HCT116 (cell line): ENCODE measurements around the gene TMEM109. TPM values are rescaled to one million over a fixed set of nuclear protein-coding genes. Genes with fewer than 3 reads are reported as not detected.

Experiments
- ATAC-seq: fragments of 200-7000 bp; cut with Tn5 transposase; 2 replicates; pipeline ENCODE4 v1.9.1; 2020; ENCODE audit warnings: mild to moderate bottlenecking, moderate library complexity
- BruUV-seq: library from RNA; stranded (reverse); fragments of 400-500 nt; replicated peaks from 2 replicates; lab custom pipeline; 2021; lab: Mats Ljungman, UMichigan
- CTCF ChIA-PET: fragments of 300-600 bp; sonication (Branson Sonifier 250); formaldehyde crosslinking; loops from one replicate; lab custom pipeline; 2021; ENCODE audit warnings: antibody characterized with exemption; lab: Charles Lee
- POLR2A ChIA-PET: fragments of 300-600, 350-600 bp; sonication (Branson Sonifier 250); formaldehyde crosslinking; loops from one replicate; lab custom pipeline; 2021; ENCODE audit warnings: antibody characterized with exemption; lab: Charles Lee
- RAD21 ChIA-PET, 2 experiments: fragments of 300-600 bp; sonication (Branson Sonifier 250); formaldehyde crosslinking; loops; one replicate each; lab custom pipeline; 2023; ENCODE audit warnings: low total read pairs in 2 of 2; ENCODE audit not compliant: uncharacterized antibody in 2 of 2, unreplicated experiment in 2 of 2, low non-redundant PET in 1 of 2; lab: Charles Lee
- DNase-seq: peaks from one replicate; pipeline ENCODE4 v3.0.0-alpha.2; 2010; ENCODE audit warnings: low read depth, low spot score
- H2AFZ ChIP-seq: fragments of 200-600 bp; shearing (Covaris generic), sonication (generic); 2 replicates; pipeline ENCODE4 v1.6.1; 2017; ENCODE audit warnings: low read depth, mixed run types, mixed read lengths, antibody characterized with exemption, low read length; ENCODE audit not compliant: poor library complexity, severe bottlenecking
- H3K27ac ChIP-seq: 2 replicates; pipeline ENCODE4 v1.5.1; 2012; ENCODE audit warnings: low read depth, low read length
- H3K27me3 ChIP-seq: fragments of 200-600 bp; sonication (generic); 2 replicates; pipeline ENCODE4 v1.6.1; 2016; ENCODE audit warnings: mixed run types, low read length, mixed read lengths; ENCODE audit not compliant: insufficient read depth
- H3K36me3 ChIP-seq, 2 experiments: fragments of 200-500 bp in 1 of 2; fragments of 200-600 bp in 1 of 2; sonication (Bioruptor generic) in 1 of 2; sonication (generic) in 1 of 2; 2 replicates each; pipeline versions ENCODE4 v1.5.1 to v1.6.1; 2014 to 2016; ENCODE audit warnings: low read length in 2 of 2, inconsistent platforms in 1 of 2, mixed read lengths in 1 of 2, mixed run types in 1 of 2; ENCODE audit not compliant: insufficient read depth in 2 of 2, control insufficient read depth in 1 of 2
- H3K4me1 ChIP-seq, 2 experiments: fragments of 200-600 bp in 1 of 2; sonication (generic) in 1 of 2; 2 replicates each; pipeline versions ENCODE4 v1.5.1 to v1.6.1; 2012 to 2017; ENCODE audit warnings: low read length in 2 of 2, inconsistent platforms in 1 of 2, mild to moderate bottlenecking in 1 of 2, mixed read lengths in 1 of 2, mixed run types in 1 of 2, moderate library complexity in 1 of 2; ENCODE audit not compliant: insufficient read depth in 2 of 2, control insufficient read depth in 1 of 2
- H3K4me2 ChIP-seq: fragments of 200-600 bp; sonication (generic); 2 replicates; pipeline ENCODE4 v1.6.1; 2017; ENCODE audit warnings: mixed run types, low read length, mixed read lengths
- H3K4me3 ChIP-seq, 2 experiments: fragments of 200-600 bp in 1 of 2; sonication (generic) in 1 of 2; replicated peaks in 1 of 2; 2 replicates each; pipeline ENCODE4 v1.5.1; 2011 to 2016; ENCODE audit warnings: low read length in 2 of 2, control low read depth in 1 of 2, low read depth in 1 of 2, mild to moderate bottlenecking in 1 of 2, mixed read lengths in 1 of 2, mixed run types in 1 of 2
- H3K79me2 ChIP-seq: fragments of 200-600 bp; sonication (generic); 2 replicates; pipeline ENCODE4 v1.6.1; 2017; ENCODE audit warnings: mild to moderate bottlenecking, mixed run types, low read length, moderate library complexity, mixed read lengths; ENCODE audit not compliant: insufficient read depth
- H3K9ac ChIP-seq: fragments of 200-600 bp; sonication (generic); 2 replicates; pipeline ENCODE4 v1.6.1; 2016; ENCODE audit warnings: low read length, mixed read lengths
- H3K9me2 ChIP-seq: fragments of 200-600 bp; sonication (generic), shearing (Covaris generic); 2 replicates; pipeline ENCODE4 v1.6.1; 2017; ENCODE audit warnings: mixed run types, mild to moderate bottlenecking, moderate library complexity; ENCODE audit not compliant: insufficient read depth
- H3K9me3 ChIP-seq, 2 experiments: fragments of 200-500 bp in 1 of 2; fragments of 200-600 bp in 1 of 2; sonication (Bioruptor generic) in 1 of 2; sonication (generic) in 1 of 2; 2 replicates each; pipeline ENCODE4 v1.6.1; 2014 to 2017; ENCODE audit warnings: low read length in 2 of 2, mixed read lengths in 2 of 2, inconsistent platforms in 1 of 2, low read depth in 1 of 2, mild to moderate bottlenecking in 1 of 2, mixed run types in 1 of 2, moderate library complexity in 1 of 2; ENCODE audit not compliant: control insufficient read depth in 1 of 2, insufficient read depth in 1 of 2
- H4K20me1 ChIP-seq: fragments of 200-600 bp; sonication (generic), shearing (Covaris generic); 2 replicates; pipeline ENCODE4 v1.6.1; 2017; ENCODE audit warnings: mixed run types, mild to moderate bottlenecking, moderate library complexity; ENCODE audit not compliant: insufficient read depth
- ATF3 ChIP-seq: IDR thresholded peaks from 2 replicates; pipeline ENCODE4 v1.6.1; 2012
- CBX3 ChIP-seq: IDR thresholded peaks from 2 replicates; pipeline ENCODE4 v1.6.1; 2012; ENCODE audit warnings: low read depth
- CEBPB ChIP-seq: IDR thresholded peaks from 2 replicates; pipeline ENCODE4 v1.6.1; 2012; ENCODE audit warnings: low read depth
- CTCF ChIP-seq, 3 experiments: fragments of 200-600 bp in 1 of 3; sonication (generic) in 1 of 3; IDR thresholded peaks in 2 of 3; conservative IDR thresholded peaks in 1 of 3; 2 replicates each; pipeline ENCODE4 v1.5.1; 2012 to 2017; ENCODE audit warnings: low read depth in 2 of 3, low read length in 2 of 3, antibody characterized with exemption in 1 of 3, borderline replicate concordance in 1 of 3, control low read depth in 1 of 3, mild to moderate bottlenecking in 1 of 3, mixed read lengths in 1 of 3, mixed run types in 1 of 3, moderate library complexity in 1 of 3; ENCODE audit not compliant: insufficient read depth in 1 of 3
- EZH2phosphoT487 ChIP-seq: fragments of 200-600 bp; IDR thresholded peaks from 2 replicates; pipeline ENCODE4 v1.6.1; 2018; ENCODE audit warnings: antibody characterized with exemption, borderline replicate concordance
- FOSL1 ChIP-seq: IDR thresholded peaks from 2 replicates; pipeline ENCODE4 v1.6.1; 2012; ENCODE audit warnings: low read depth
- MAX ChIP-seq: IDR thresholded peaks from 2 replicates; pipeline ENCODE4 v1.6.1; 2012
- REST ChIP-seq: IDR thresholded peaks from 2 replicates; pipeline ENCODE4 v1.6.1; 2012; ENCODE audit warnings: low read depth
- ZNF274 ChIP-seq: fragments of 200-500 bp; sonication (Bioruptor generic); IDR thresholded peaks from 2 replicates; pipeline ENCODE4 v1.6.1; 2014; ENCODE audit warnings: mild to moderate bottlenecking, low read depth, low read length, inconsistent platforms
- intact Hi-C: fragments of 100-400 bp; cut with micrococcal nuclease; formaldehyde crosslinking; loops from 2 replicates; pipeline ENCODE4 v1.10.0; 2022
- total RNA-seq: library from RNA; stranded (reverse); gene quantifications from one replicate; pipeline ENCODE4 v1.2.1, GENCODE V29; 2021; ENCODE audit not compliant: unreplicated experiment

The TMEM109 gene
- total RNA-seq, 1 experiment from 2014 or later: 44.4 TPM

GRCh38 chr11:60918939-60919265 is 4.9 kb downstream of the TMEM109 start (continued):
- TF ChIP-seq MAX: no peak
- no peak for TF ChIP-seq REST
- TF ChIP-seq ZNF274: no peak
- TF ChIP-seq EZH2phosphoT487: no peak

- no peaks in the 10 kb centered on the region; the same call in 1 of the 2 replicates for H4K20me1 ChIP-seq
- H3K27me3 ChIP-seq: no peaks in the 10 kb centered on the region
- H3K36me3 ChIP-seq: peaks cover 9 to 23% of the 10 kb centered on the region in 2 experiments; a peak in 2 of 4 replicates
- DNase-seq: no peak
- no peak overlapping the region for H2AFZ ChIP-seq
- H3K9me2 ChIP-seq: no peaks in the 10 kb centered on the region
- H3K4me2 ChIP-seq: peak overlapping the region; percentile 61
- intact Hi-C loops: loop anchor here (10.0 kb wide), 1 partner anchor 265 kb away; no protein-coding TSS in a partner anchor
- no TSS peak for BruUV-seq
- TF ChIP-seq MAX (no peak), ZNF274 (no peak), CEBPB (no peak), FOSL1 (no peak), CBX3 (no peak), ATF3 (no peak), CTCF (IDR thresholded peaks at IDR 0.05 in 2 of 3, conservative IDR thresholded peaks at IDR 0.05 in 1 of 3; ENCODE audit: borderline replicate concordance in 1 of 3, insufficient read depth in 1 of 3, low read depth in 2 of 3, low read length in 2 of 3) (no peak)
- H3K4me1 ChIP-seq: peaks cover 30 to 63% of the 10 kb centered on the region in 2 experiments
- ChIA-PET RAD21 (no interaction called here), POLR2A (no interaction called here), CTCF (interaction anchor here (1.4 kb wide), 1 partner anchor 20 kb away, joined by 6 read pairs; no protein-coding TSS in a partner anchor)
- H3K27ac ChIP-seq: no peak overlapping the region
- no peak for ATAC-seq
- H3K9ac ChIP-seq: no peak overlapping the region
- H3K79me2 ChIP-seq: peaks cover 56% of the 10 kb centered on the region
- H3K9me3 ChIP-seq: no peaks in the 10 kb centered on the region
- H3K4me3 ChIP-seq: no peak overlapping the region
Measured at GRCh38 chr11:60919320-60919719, 5.4 kb downstream of the TMEM109 start.
